SK-N-MC (cell line): ENCODE measurements around the gene TPO.

ENCODE experiments used
- DNase-seq: peaks from one replicate; pipeline ENCODE4 v3.0.0-alpha.2; 2011; ENCODE audit warnings: low read depth, low spot score
- H3K27ac ChIP-seq: fragments of 200-600 bp; sonication (generic); 2 replicates; pipeline ENCODE4 v1.5.1; 2016; ENCODE audit warnings: mixed run types
- H3K36me3 ChIP-seq: fragments of 200-600 bp; sonication (generic); 2 replicates; pipeline ENCODE4 v1.6.1; 2017; ENCODE audit warnings: antibody characterized with exemption, low read length, mixed read lengths; ENCODE audit not compliant: insufficient read depth
- H3K4me3 ChIP-seq: fragments of 200-600 bp; sonication (generic); 2 replicates; pipeline ENCODE4 v1.5.1; 2016
- H3K9ac ChIP-seq: fragments of 200-600 bp; sonication (generic); 2 replicates; pipeline ENCODE4 v1.8.0; 2017; ENCODE audit warnings: mixed run types, mixed read lengths; ENCODE audit not compliant: insufficient read length
- H3K9me3 ChIP-seq: fragments of 200-600 bp; sonication (generic); 2 replicates; pipeline ENCODE4 v1.6.1; 2017; ENCODE audit warnings: low read depth, mild to moderate bottlenecking, antibody characterized with exemption, low read length, moderate library complexity, mixed read lengths
- EZH2 ChIP-seq: fragments of 200-600 bp; sonication (generic); IDR thresholded peaks from one replicate; pipeline ENCODE4 v1.6.1; 2017; ENCODE audit warnings: antibody characterized with exemption
- FOXP2 ChIP-seq: optimal IDR thresholded peaks from 2 replicates; pipeline ENCODE3; 2011; ENCODE audit warnings: mild to moderate bottlenecking, moderate library complexity; ENCODE audit not compliant: insufficient read depth; ENCODE audit errors: extremely low read length, control extremely low read depth
- POLR2AphosphoS5 ChIP-seq: IDR thresholded peaks from 2 replicates; pipeline ENCODE4 v1.6.1; 2012; ENCODE audit warnings: mild to moderate bottlenecking, low read depth, low read length, borderline replicate concordance

Gene TPO

GRCh38 chr2:1584691-1585485, 171.6 kb downstream of the TPO start:
- Histone ChIP-seq H3K9me3 (no peaks in the 10 kb centered on the region), H3K9ac (no peak overlapping the region), H3K27ac (no peak overlapping the region), H3K4me3 (no peak overlapping the region), H3K36me3 (no peaks in the 10 kb centered on the region)
- no peak for TF ChIP-seq FOXP2
- no peak for TF ChIP-seq EZH2
- no peak for TF ChIP-seq POLR2AphosphoS5
- no peak for DNase-seq

- Histone ChIP-seq H3K36me3 (no peaks in the 10 kb centered on the region), H3K4me3 (no peak overlapping the region), H3K9ac (no peak overlapping the region), H3K27ac (no peak overlapping the region), H3K9me3 (no peaks in the 10 kb centered on the region)
- no peak for DNase-seq
- TF ChIP-seq EZH2 (no peak), POLR2AphosphoS5 (no peak), FOXP2 (no peak)
Observed at GRCh38 chr2:1585635-1586034, 172.4 kb downstream of the TPO start.

GRCh38 chr2:1586251-1586922, 173.1 kb downstream of the TPO start:
- H3K36me3 ChIP-seq = no peaks in the 10 kb centered on the region
- no peak overlapping the region for H3K27ac ChIP-seq
- no peak overlapping the region for H3K4me3 ChIP-seq
- TF ChIP-seq EZH2 (no peak), FOXP2 (no peak), POLR2AphosphoS5 (no peak)
- H3K9me3 ChIP-seq = no peaks in the 10 kb centered on the region
- H3K9ac ChIP-seq = no peak overlapping the region
- no peak for DNase-seq

GRCh38 chr2:1586923-1587840, 173.9 kb downstream of the TPO start:
- Histone ChIP-seq H3K27ac (no peak overlapping the region), H3K4me3 (no peak overlapping the region), H3K9ac (no peak overlapping the region), H3K36me3 (no peaks in the 10 kb centered on the region), H3K9me3 (no peaks in the 10 kb centered on the region)
- no peak for DNase-seq
- TF ChIP-seq EZH2 (no peak), FOXP2 (no peak), POLR2AphosphoS5 (no peak)

GRCh38 chr2:1588051-1588977, 175.1 kb downstream of the TPO start:
- Histone ChIP-seq H3K4me3 (no peak overlapping the region), H3K36me3 (no peaks in the 10 kb centered on the region), H3K9me3 (no peaks in the 10 kb centered on the region), H3K9ac (no peak overlapping the region), H3K27ac (no peak overlapping the region)
- no peak for DNase-seq
- TF ChIP-seq EZH2 (no peak), POLR2AphosphoS5 (no peak), FOXP2 (no peak)

- H3K4me3 ChIP-seq = no peak overlapping the region
- DNase-seq = no peak
Observed at GRCh38 chr2:1588978-1589621, 175.8 kb downstream of the TPO start.

More at GRCh38 chr2:1588978-1589621, 175.8 kb downstream of the TPO start:
- H3K27ac ChIP-seq = no peak overlapping the region
- no peak for TF ChIP-seq EZH2
- no peaks in the 10 kb centered on the region for H3K36me3 ChIP-seq
- H3K9me3 ChIP-seq = no peaks in the 10 kb centered on the region
- no peak overlapping the region for H3K9ac ChIP-seq
